DND-41 (cell line): ENCODE data around the gene ULK1.

ENCODE experiments used
- ATAC-seq: fragments of 200-7000 bp; cut with Tn5 transposase; 3 replicates; pipeline ENCODE4 v1.9.1; 2021; ENCODE audit warnings: low read depth; ENCODE audit not compliant: insufficient read depth
- DNase-seq: peaks from one replicate; pipeline ENCODE4 v3.0.0-alpha.2; 2020
- H2AFZ ChIP-seq: 2 replicates; pipeline ENCODE4 v1.6.0; 2012; ENCODE audit warnings: low read depth, low read length
- H3K27ac ChIP-seq: 2 replicates; pipeline ENCODE4 v1.5.1; 2012; ENCODE audit warnings: low read length, inconsistent platforms
- H3K27me3 ChIP-seq: fragments of 200-600 bp; sonication (generic); 2 replicates; pipeline ENCODE4 v1.6.0; 2012; ENCODE audit warnings: low read length, mild to moderate bottlenecking, inconsistent platforms; ENCODE audit not compliant: insufficient read depth, poor library complexity
- H3K36me3 ChIP-seq: 2 replicates; pipeline ENCODE4 v1.5.1; 2012; ENCODE audit warnings: low read length, inconsistent platforms; ENCODE audit not compliant: insufficient read depth
- H3K4me1 ChIP-seq: 2 replicates; pipeline ENCODE4 v1.5.1; 2012; ENCODE audit warnings: mild to moderate bottlenecking, low read length; ENCODE audit not compliant: insufficient read depth
- H3K4me2 ChIP-seq: 2 replicates; pipeline ENCODE4 v1.6.0; 2012; ENCODE audit warnings: mild to moderate bottlenecking, moderate library complexity, low read length, inconsistent platforms; ENCODE audit not compliant: insufficient read depth
- H3K4me3 ChIP-seq, 2 experiments: fragments of 200-600 bp in 1 of 2; shearing (Covaris generic) in 1 of 2; 2 replicates each; pipeline ENCODE4 v1.5.1; 2012 to 2016; ENCODE audit warnings: inconsistent platforms in 2 of 2, low read length in 2 of 2, mild to moderate bottlenecking in 2 of 2, low read depth in 1 of 2, moderate library complexity in 1 of 2
- H3K79me2 ChIP-seq: 2 replicates; pipeline ENCODE4 v1.6.0; 2012; ENCODE audit warnings: low read length, inconsistent platforms; ENCODE audit not compliant: insufficient read depth
- H3K9ac ChIP-seq: 2 replicates; pipeline ENCODE4 v1.6.0; 2012; ENCODE audit warnings: low read depth, mild to moderate bottlenecking, inconsistent platforms, low read length, moderate library complexity
- H3K9me3 ChIP-seq: 2 replicates; pipeline ENCODE4 v1.5.1; 2012; ENCODE audit warnings: low read length, moderate library complexity, mild to moderate bottlenecking, inconsistent platforms; ENCODE audit not compliant: insufficient read depth, severe bottlenecking
- H4K20me1 ChIP-seq: 2 replicates; pipeline ENCODE4 v1.6.0; 2012; ENCODE audit warnings: low read length; ENCODE audit not compliant: insufficient read depth
- CTCF ChIP-seq: IDR thresholded peaks from 2 replicates; pipeline ENCODE4 v1.5.1; 2012; ENCODE audit warnings: borderline replicate concordance, low read length, moderate library complexity, mild to moderate bottlenecking; ENCODE audit not compliant: poor library complexity, severe bottlenecking; ENCODE audit errors: extremely low read depth
- EZH2 ChIP-seq: IDR thresholded peaks from 3 replicates; pipeline ENCODE4 v1.6.1; 2012; ENCODE audit warnings: borderline replicate concordance, low read depth, mild to moderate bottlenecking, moderate library complexity, low read length, inconsistent platforms; ENCODE audit not compliant: severe bottlenecking

The ULK1 gene

GRCh38 chr12:131904346-131904745 is 9.9 kb downstream of the ULK1 start:
- no peak for TF ChIP-seq EZH2
- TF ChIP-seq CTCF: no peak
- Histone ChIP-seq H3K79me2 (peaks cover 69% of the 10 kb centered on the region), H3K27me3 (no peaks in the 10 kb centered on the region), H4K20me1 (peaks cover 69% of the 10 kb centered on the region), H3K4me2 (no peak overlapping the region), H3K4me3 (no peak overlapping the region), H3K27ac (no peak overlapping the region), H2AFZ (no peak overlapping the region), H3K9me3 (no peaks in the 10 kb centered on the region), H3K9ac (no peak overlapping the region), H3K36me3 (peaks cover 65% of the 10 kb centered on the region), H3K4me1 (no peaks in the 10 kb centered on the region)
- DNase-seq: no peak
- no peak for ATAC-seq

- H3K79me2 ChIP-seq: peaks cover 62% of the 10 kb centered on the region
- no peaks in the 10 kb centered on the region for H3K4me1 ChIP-seq
- TF ChIP-seq CTCF: no peak
- H3K9me3 ChIP-seq: no peaks in the 10 kb centered on the region
- peaks cover 69% of the 10 kb centered on the region for H4K20me1 ChIP-seq
- H3K27me3 ChIP-seq: no peaks in the 10 kb centered on the region
- no peak overlapping the region for H2AFZ ChIP-seq
- no peak for DNase-seq
- ATAC-seq: no peak
- no peak overlapping the region for H3K9ac ChIP-seq
- H3K4me3 ChIP-seq: no peak overlapping the region
- H3K4me2 ChIP-seq: no peak overlapping the region
- H3K36me3 ChIP-seq: peaks cover 70% of the 10 kb centered on the region
- H3K27ac ChIP-seq: no peak overlapping the region
Observed at GRCh38 chr12:131905081-131905629, 10.7 kb downstream of the ULK1 start.

- DNase-seq (peak; percentile 37), ATAC-seq (peak; percentile 56; the same call in 2 of the 3 replicates)
- no peak overlapping the region for H3K4me3 ChIP-seq
- H4K20me1 ChIP-seq: peaks cover 64% of the 10 kb centered on the region
- no peak overlapping the region for H3K27ac ChIP-seq
- no peak overlapping the region for H2AFZ ChIP-seq
- H3K9ac ChIP-seq: no peak overlapping the region
- no peaks in the 10 kb centered on the region for H3K9me3 ChIP-seq
- H3K79me2 ChIP-seq: peaks cover 57% of the 10 kb centered on the region
- H3K4me1 ChIP-seq: no peaks in the 10 kb centered on the region
- no peak overlapping the region for H3K4me2 ChIP-seq
- H3K36me3 ChIP-seq: peaks cover 72% of the 10 kb centered on the region
- no peaks in the 10 kb centered on the region for H3K27me3 ChIP-seq
- TF ChIP-seq EZH2 (no peak), CTCF (no peak)
Observed at GRCh38 chr12:131905630-131906091, 11.2 kb downstream of the ULK1 start.
